Psoas muscle (tissue), 8 donors: Measurements from ENCODE around the gene RNF212. TPM values are rescaled to one million over a fixed set of nuclear protein-coding genes. Genes with fewer than 3 reads are reported as not detected.

Source experiments
- ATAC-seq, 4 donors: fragments of 200-7000 bp; cut with Tn5 transposase; one replicate each; pipeline ENCODE4 v1.9.1; 2020; ENCODE audit warnings: moderate library complexity in 3 of 4, mild to moderate bottlenecking in 2 of 4
- DNase-seq, 2 donors: peaks; one replicate each; pipeline ENCODE4 v3.0.0-alpha.2; 2020
- H3K27ac ChIP-seq: fragments of 200-600 bp; one replicate; pipeline ENCODE4 v1.8.0; 2022
- H3K27me3 ChIP-seq, 3 donors: fragments of 200-600 bp in 1 of 3; one replicate each; pipeline versions ENCODE4 v1.6.1 to v1.8.0; 2013 to 2022; ENCODE audit warnings: low read length in 2 of 3, mild to moderate bottlenecking in 2 of 3, moderate library complexity in 1 of 3; ENCODE audit not compliant: insufficient read depth in 3 of 3
- H3K36me3 ChIP-seq, 2 donors: fragments of 200-600 bp in 1 of 2; one replicate each; pipeline versions ENCODE4 v1.6.1 to v1.8.0; 2013 to 2022; ENCODE audit warnings: low read depth in 1 of 2, mild to moderate bottlenecking in 1 of 2, moderate library complexity in 1 of 2; ENCODE audit not compliant: insufficient read depth in 1 of 2
- H3K4me1 ChIP-seq: fragments of 200-600 bp; one replicate; pipeline ENCODE4 v1.8.0; 2022
- H3K4me3 ChIP-seq: fragments of 200-600 bp; one replicate; pipeline ENCODE4 v1.8.0; 2022; ENCODE audit warnings: mild to moderate bottlenecking
- H3K9me3 ChIP-seq: fragments of 200-600 bp; one replicate; pipeline ENCODE4 v1.8.0; 2022
- CTCF ChIP-seq: fragments of 200-600 bp; IDR thresholded peaks from one replicate; pipeline ENCODE4 v1.8.0; 2022; ENCODE audit warnings: antibody characterized with exemption
- WGBS, 3 donors: extraction: QIAGEN DNeasy Blood & Tissue Kit; methylation state at CpG; one replicate each; pipeline versions ENCODE4 v1.1.6 to v1.1.7; 2013; 5-methylcytosine and 5-hydroxymethylcytosine counted together
- intact Hi-C, 2 donors: fragments of 100-400 bp; cut with DNase I; formaldehyde crosslinking; loops; one replicate each; pipeline versions ENCODE4 v1.11.0 to v1.14.2; 2022
- polyA plus RNA-seq, 3 donors: library from polyadenylated mRNA; stranded (reverse); fragments of 200-250 nt; gene quantifications; one replicate each; pipeline ENCODE4 v1.2.3, GENCODE V29; 2013
- total RNA-seq, 4 donors: library from RNA; stranded (reverse); fragmentation: NEBNext Ultra II Directional in 2 of 4; extraction: Animal tissue kit (Norgen Biotek cat#: 25700) in 2 of 4; gene quantifications; one replicate each; pipeline versions ENCODE4 v1.2.1 to v1.2.4, GENCODE V29; 2021 to 2023
- donor health status: healthy with polysubstance abuse.
- donor health status: DM: no; HTN: no; CAD: no; lungs with moderate emphysema.
- donor health status: Bipolar disorder and iron deficiency.
- donor health status: healthy.
- donor health status: DM: yes; HTN: yes; CAD: no.
- donor health status: DM: no; HTN: no; CAD: no.
- donor health status: DM: no; HTN: no; CAD: no.
- donor health status: DM: yes; HTN: yes; CAD: no.

The RNF212 gene
- total and polyA plus RNA-seq, 7 donors, result 0.03 to 1.5 (median 0.42) TPM

GRCh38 chr4:1027915-1028238 is 85.5 kb downstream of the RNF212 start:
- Histone ChIP-seq H3K9me3 (no peaks in the 10 kb centered on the region), H3K27me3 (peaks cover 0 to 33% (median 7%) of the 10 kb centered on the region in 3 donors), H3K4me3 (no peak overlapping the region), H3K36me3 (no peaks in the 10 kb centered on the region), H3K4me1 (no peaks in the 10 kb centered on the region), H3K27ac (no peak overlapping the region)
- 60 to 68% (median 66%) methylated on average over 8 to 9 of the region's 9 CpGs for WGBS, 3 donors
- ATAC-seq, result no peak
- no peak for TF ChIP-seq CTCF
- no peak for DNase-seq
- intact Hi-C loops, result no loop called here

GRCh38 chr4:1027219-1027914 is 86.0 kb downstream of the RNF212 start:
- DNase-seq (no peak), ATAC-seq (no peak)
- Histone ChIP-seq H3K4me3 (no peak overlapping the region), H3K27me3 (peaks cover 0 to 28% (median 5%) of the 10 kb centered on the region in 3 donors), H3K27ac (no peak overlapping the region), H3K36me3 (no peaks in the 10 kb centered on the region), H3K9me3 (no peaks in the 10 kb centered on the region), H3K4me1 (no peaks in the 10 kb centered on the region)
- WGBS, 3 donors, result 67 to 73% (median 72%) methylated on average over 24 to 26 of the region's 26 CpGs
- no peak for TF ChIP-seq CTCF
- intact Hi-C loops, result no loop called here

GRCh38 chr4:1026115-1026514 is 87.2 kb downstream of the RNF212 start:
- 45 to 47% (median 46%) methylated on average over 17 of the region's 17 CpGs for WGBS, 3 donors
- Histone ChIP-seq H3K27ac (no peak overlapping the region), H3K4me1 (no peaks in the 10 kb centered on the region), H3K36me3 (no peaks in the 10 kb centered on the region), H3K4me3 (no peak overlapping the region), H3K27me3 (peaks cover 0 to 20% (median 2%) of the 10 kb centered on the region in 3 donors), H3K9me3 (no peaks in the 10 kb centered on the region)
- TF ChIP-seq CTCF, result no peak
- DNase-seq (no peak), ATAC-seq (peak in 3 of 4 donors; percentile 38 to 53 (median 42))
- intact Hi-C loops, result no loop called here

- H3K4me3 ChIP-seq, result no peak overlapping the region
- TF ChIP-seq CTCF, result no peak
- peaks cover 0 to 16% (median 0%) of the 10 kb centered on the region in 3 donors for H3K27me3 ChIP-seq
- no peak overlapping the region for H3K27ac ChIP-seq
- H3K4me1 ChIP-seq, result no peaks in the 10 kb centered on the region
- DNase-seq (no peak), ATAC-seq (no peak)
- WGBS, 3 donors, result 89 to 91% (median 90%) methylated on average over 32 of the region's 32 CpGs
- intact Hi-C loops, result no loop called here
- no peaks in the 10 kb centered on the region for H3K36me3 ChIP-seq
- no peaks in the 10 kb centered on the region for H3K9me3 ChIP-seq
Measured at GRCh38 chr4:1024882-1025545, 88.3 kb downstream of the RNF212 start.
